Ovary (tissue), 3 donors: ENCODE data around the gene PIGN.

Experiments used
- EP300 ChIP-seq: sonication (generic); formaldehyde crosslinking; IDR thresholded peaks from one replicate; pipeline ENCODE4 v1.6.1; 2017; ENCODE audit warnings: antibody characterized with exemption
- POLR2A ChIP-seq: fragments of 450-650 bp; IDR thresholded peaks from one replicate; pipeline ENCODE4 v1.6.1; 2017; ENCODE audit warnings: antibody characterized with exemption, mild to moderate bottlenecking, moderate library complexity
- TF ChIP-seq, protein P1 (sequence below), 3 donors: fragments of 450-650 bp in 2 of 3; fragments of 200-600 bp in 1 of 3; IDR thresholded peaks; one replicate each; pipeline versions ENCODE4 v1.5.1 to v1.8.0; 2016 to 2022; ENCODE audit warnings: antibody characterized with exemption in 3 of 3, mild to moderate bottlenecking in 1 of 3
- donor health status: DM: no; HTN: no; CAD: no.

GRCh38 chr18:62140259-62140658, 46.6 kb downstream of the PIGN start:
- TF ChIP-seq, protein P1, sequence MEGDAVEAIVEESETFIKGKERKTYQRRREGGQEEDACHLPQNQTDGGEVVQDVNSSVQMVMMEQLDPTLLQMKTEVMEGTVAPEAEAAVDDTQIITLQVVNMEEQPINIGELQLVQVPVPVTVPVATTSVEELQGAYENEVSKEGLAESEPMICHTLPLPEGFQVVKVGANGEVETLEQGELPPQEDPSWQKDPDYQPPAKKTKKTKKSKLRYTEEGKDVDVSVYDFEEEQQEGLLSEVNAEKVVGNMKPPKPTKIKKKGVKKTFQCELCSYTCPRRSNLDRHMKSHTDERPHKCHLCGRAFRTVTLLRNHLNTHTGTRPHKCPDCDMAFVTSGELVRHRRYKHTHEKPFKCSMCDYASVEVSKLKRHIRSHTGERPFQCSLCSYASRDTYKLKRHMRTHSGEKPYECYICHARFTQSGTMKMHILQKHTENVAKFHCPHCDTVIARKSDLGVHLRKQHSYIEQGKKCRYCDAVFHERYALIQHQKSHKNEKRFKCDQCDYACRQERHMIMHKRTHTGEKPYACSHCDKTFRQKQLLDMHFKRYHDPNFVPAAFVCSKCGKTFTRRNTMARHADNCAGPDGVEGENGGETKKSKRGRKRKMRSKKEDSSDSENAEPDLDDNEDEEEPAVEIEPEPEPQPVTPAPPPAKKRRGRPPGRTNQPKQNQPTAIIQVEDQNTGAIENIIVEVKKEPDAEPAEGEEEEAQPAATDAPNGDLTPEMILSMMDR (IDR thresholded peaks at IDR 0.05): no peak
- TF ChIP-seq POLR2A (no peak), EP300 (no peak)
